SK-N-SH treated with all-trans-retinoic acid at 6 μM for 48 hours (cell line): ENCODE results near the gene TGFBR2.

Experiments
- ATAC-seq: fragments of 200-7000 bp; cut with Tn5 transposase; 3 replicates; pipeline ENCODE4 v1.9.1; 2020; ENCODE audit warnings: mild to moderate bottlenecking, moderate library complexity
- ARNTL ChIP-seq: fragments of 450-650 bp; formaldehyde crosslinking; IDR thresholded peaks from 2 replicates; pipeline ENCODE4 v1.5.0; 2020; ENCODE audit warnings: low read depth, mild to moderate bottlenecking, moderate library complexity, borderline replicate concordance
- BACH2 ChIP-seq: fragments of 250-450 bp; sonication (Bioruptor Pico); IDR thresholded peaks from 2 replicates; pipeline ENCODE4 v1.9.0; 2021; ENCODE audit warnings: mild to moderate bottlenecking, borderline replicate concordance
- CSDC2 ChIP-seq: fragments of 250-450 bp; sonication (Bioruptor Pico); IDR thresholded peaks from 2 replicates; pipeline ENCODE4 v1.5.0; 2020; ENCODE audit warnings: mild to moderate bottlenecking, moderate library complexity
- ESRRG ChIP-seq: fragments of 250-450 bp; sonication (Bioruptor Pico); IDR thresholded peaks from 2 replicates; pipeline ENCODE4 v1.6.1; 2021; ENCODE audit warnings: mild to moderate bottlenecking
- GLIS3 ChIP-seq: fragments of 250-450 bp; sonication (Bioruptor Pico); IDR thresholded peaks from 2 replicates; pipeline ENCODE4 v1.5.0; 2020; ENCODE audit warnings: mild to moderate bottlenecking, moderate library complexity
- OSR1 ChIP-seq: fragments of 250-450 bp; sonication (Bioruptor Pico); IDR thresholded peaks from 2 replicates; pipeline ENCODE4 v1.8.0; 2022; ENCODE audit warnings: moderate library complexity, mild to moderate bottlenecking, inconsistent platforms
- PPARA ChIP-seq: fragments of 250-450 bp; sonication (Bioruptor Pico); IDR thresholded peaks from 2 replicates; pipeline ENCODE4 v1.5.0; 2020; ENCODE audit warnings: mild to moderate bottlenecking, borderline replicate concordance
- RARB ChIP-seq: fragments of 250-450 bp; sonication (Bioruptor Pico); IDR thresholded peaks from 2 replicates; pipeline ENCODE4 v1.8.0; 2021; ENCODE audit warnings: mild to moderate bottlenecking, moderate library complexity
- SNAI2 ChIP-seq: fragments of 250-450 bp; sonication (Bioruptor Pico); IDR thresholded peaks from 2 replicates; pipeline ENCODE4 v1.5.0; 2020; ENCODE audit warnings: mild to moderate bottlenecking, moderate library complexity
- TOX ChIP-seq: fragments of 250-450 bp; sonication (Bioruptor Pico); IDR thresholded peaks from 2 replicates; pipeline ENCODE4 v1.8.0; 2021; ENCODE audit warnings: mild to moderate bottlenecking, moderate library complexity, borderline replicate concordance
- ZC3H10 ChIP-seq: fragments of 250-450 bp; sonication (Bioruptor Pico); IDR thresholded peaks from 2 replicates; pipeline ENCODE4 v1.5.1; 2021; ENCODE audit warnings: mild to moderate bottlenecking, moderate library complexity
- ZFP30 ChIP-seq: fragments of 450-650 bp; formaldehyde crosslinking; IDR thresholded peaks from 2 replicates; pipeline ENCODE4 v1.5.0; 2022; ENCODE audit warnings: mild to moderate bottlenecking, moderate library complexity
- ZNF565 ChIP-seq: fragments of 450-650 bp; formaldehyde crosslinking; conservative IDR thresholded peaks from 2 replicates; pipeline ENCODE4 v1.5.0; 2020; ENCODE audit warnings: low read depth, mild to moderate bottlenecking, moderate library complexity
- ZNF70 ChIP-seq: fragments of 450-650 bp; formaldehyde crosslinking; IDR thresholded peaks from 2 replicates; pipeline ENCODE4 v1.5.0; 2020; ENCODE audit warnings: mild to moderate bottlenecking, moderate library complexity
- ZNF8 ChIP-seq: fragments of 450-650 bp; formaldehyde crosslinking; IDR thresholded peaks from 2 replicates; pipeline ENCODE4 v1.5.0; 2020; ENCODE audit warnings: mild to moderate bottlenecking, moderate library complexity
- TF ChIP-seq, protein P1 (sequence below): fragments of 250-450 bp; sonication (Bioruptor Pico); IDR thresholded peaks from 2 replicates; pipeline ENCODE4 v1.5.1; 2021; ENCODE audit warnings: mild to moderate bottlenecking, moderate library complexity
- TF ChIP-seq, protein P2 (sequence below): fragments of 250-450 bp; sonication (Bioruptor Pico); IDR thresholded peaks from 2 replicates; pipeline ENCODE4 v1.5.0; 2020; ENCODE audit warnings: mild to moderate bottlenecking, moderate library complexity
- TF ChIP-seq, protein P3 (sequence below): fragments of 250-450 bp; sonication (Bioruptor Pico); IDR thresholded peaks from 2 replicates; pipeline ENCODE4 v1.8.0; 2020; ENCODE audit warnings: mild to moderate bottlenecking, moderate library complexity, borderline replicate concordance
- TF ChIP-seq, protein P4 (sequence below): fragments of 250-450 bp; sonication (Bioruptor Pico); IDR thresholded peaks from 2 replicates; pipeline ENCODE4 v1.5.1; 2020; ENCODE audit warnings: low read depth, mild to moderate bottlenecking, moderate library complexity

TGFBR2 gene

DNA sequence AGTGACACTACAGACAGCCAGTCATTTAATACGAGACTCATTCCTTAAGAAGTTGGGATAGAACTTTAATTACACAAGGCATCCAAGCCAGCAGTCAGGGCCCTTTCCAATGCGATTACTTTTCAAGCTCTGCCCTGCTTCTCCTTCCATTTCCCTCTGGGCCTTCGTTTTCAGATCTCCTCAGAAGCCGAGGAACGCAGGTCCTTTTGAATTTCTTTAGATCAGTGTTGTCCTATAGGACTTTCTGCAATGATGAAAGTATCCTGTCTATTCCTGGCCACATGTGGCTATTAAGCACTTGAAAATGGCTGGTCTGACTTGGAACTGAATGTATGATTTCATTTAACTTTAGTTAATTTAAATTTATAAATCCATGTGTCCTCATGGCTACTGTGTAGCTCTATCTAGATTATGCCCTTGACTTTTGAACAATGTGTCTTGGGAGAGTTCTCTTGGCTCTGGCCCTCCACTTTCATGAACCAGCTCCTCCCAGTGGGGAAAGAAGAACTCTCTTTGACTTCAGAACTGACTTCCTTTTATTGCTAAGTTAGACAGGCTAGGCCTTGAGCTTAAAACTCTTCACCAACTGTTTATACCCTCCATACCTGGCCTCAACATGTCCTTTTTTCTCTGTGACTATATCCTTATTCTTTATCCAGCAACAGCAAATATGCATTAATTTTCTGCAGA lies 22.6 kb downstream of the TGFBR2 start:
- 0 out of 3 replicates have a peak, but pooled peaks have one; percentile 23 for ATAC-seq

DNA sequence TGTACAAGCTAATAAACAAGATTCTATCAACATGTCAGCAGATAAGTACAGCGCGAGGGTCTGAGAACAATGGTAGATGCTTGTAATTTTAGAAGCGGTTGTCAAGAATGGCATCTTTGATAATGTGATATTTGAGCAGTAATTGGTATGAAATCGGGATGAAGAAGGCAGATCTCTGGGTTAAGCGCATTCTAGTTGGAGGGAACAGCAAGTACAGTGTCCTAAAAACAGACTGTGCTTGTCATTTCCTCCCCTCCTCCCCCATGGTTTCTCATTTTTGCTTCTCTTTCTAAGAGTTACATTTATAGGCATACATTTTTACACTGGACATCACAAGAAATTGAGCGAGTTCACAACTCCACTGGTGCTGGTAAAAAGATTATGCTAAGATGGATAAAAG lies 23.3 kb downstream of the TGFBR2 start:
- ATAC-seq = no peak
- no peak for TF ChIP-seq ZC3H10 (CRISPR knock-in tag)
- no peak for TF ChIP-seq CSDC2
- TF ChIP-seq, protein P1, sequence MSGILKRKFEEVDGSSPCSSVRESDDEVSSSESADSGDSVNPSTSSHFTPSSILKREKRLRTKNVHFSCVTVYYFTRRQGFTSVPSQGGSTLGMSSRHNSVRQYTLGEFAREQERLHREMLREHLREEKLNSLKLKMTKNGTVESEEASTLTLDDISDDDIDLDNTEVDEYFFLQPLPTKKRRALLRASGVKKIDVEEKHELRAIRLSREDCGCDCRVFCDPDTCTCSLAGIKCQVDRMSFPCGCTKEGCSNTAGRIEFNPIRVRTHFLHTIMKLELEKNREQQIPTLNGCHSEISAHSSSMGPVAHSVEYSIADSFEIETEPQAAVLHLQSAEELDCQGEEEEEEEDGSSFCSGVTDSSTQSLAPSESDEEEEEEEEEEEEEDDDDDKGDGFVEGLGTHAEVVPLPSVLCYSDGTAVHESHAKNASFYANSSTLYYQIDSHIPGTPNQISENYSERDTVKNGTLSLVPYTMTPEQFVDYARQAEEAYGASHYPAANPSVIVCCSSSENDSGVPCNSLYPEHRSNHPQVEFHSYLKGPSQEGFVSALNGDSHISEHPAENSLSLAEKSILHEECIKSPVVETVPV = no peak
- TF ChIP-seq, protein P2, sequence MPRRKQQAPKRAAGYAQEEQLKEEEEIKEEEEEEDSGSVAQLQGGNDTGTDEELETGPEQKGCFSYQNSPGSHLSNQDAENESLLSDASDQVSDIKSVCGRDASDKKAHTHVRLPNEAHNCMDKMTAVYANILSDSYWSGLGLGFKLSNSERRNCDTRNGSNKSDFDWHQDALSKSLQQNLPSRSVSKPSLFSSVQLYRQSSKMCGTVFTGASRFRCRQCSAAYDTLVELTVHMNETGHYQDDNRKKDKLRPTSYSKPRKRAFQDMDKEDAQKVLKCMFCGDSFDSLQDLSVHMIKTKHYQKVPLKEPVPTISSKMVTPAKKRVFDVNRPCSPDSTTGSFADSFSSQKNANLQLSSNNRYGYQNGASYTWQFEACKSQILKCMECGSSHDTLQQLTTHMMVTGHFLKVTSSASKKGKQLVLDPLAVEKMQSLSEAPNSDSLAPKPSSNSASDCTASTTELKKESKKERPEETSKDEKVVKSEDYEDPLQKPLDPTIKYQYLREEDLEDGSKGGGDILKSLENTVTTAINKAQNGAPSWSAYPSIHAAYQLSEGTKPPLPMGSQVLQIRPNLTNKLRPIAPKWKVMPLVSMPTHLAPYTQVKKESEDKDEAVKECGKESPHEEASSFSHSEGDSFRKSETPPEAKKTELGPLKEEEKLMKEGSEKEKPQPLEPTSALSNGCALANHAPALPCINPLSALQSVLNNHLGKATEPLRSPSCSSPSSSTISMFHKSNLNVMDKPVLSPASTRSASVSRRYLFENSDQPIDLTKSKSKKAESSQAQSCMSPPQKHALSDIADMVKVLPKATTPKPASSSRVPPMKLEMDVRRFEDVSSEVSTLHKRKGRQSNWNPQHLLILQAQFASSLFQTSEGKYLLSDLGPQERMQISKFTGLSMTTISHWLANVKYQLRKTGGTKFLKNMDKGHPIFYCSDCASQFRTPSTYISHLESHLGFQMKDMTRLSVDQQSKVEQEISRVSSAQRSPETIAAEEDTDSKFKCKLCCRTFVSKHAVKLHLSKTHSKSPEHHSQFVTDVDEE (CRISPR knock-in tag) = no peak
- TF ChIP-seq ZNF70 (CRISPR knock-in tag) = no peak
- TF ChIP-seq OSR1 (CRISPR knock-in tag) = no peak
- no peak for TF ChIP-seq ARNTL (CRISPR knock-in tag)
- no peak for TF ChIP-seq ZFP30 (CRISPR knock-in tag)
- TF ChIP-seq GLIS3 (CRISPR knock-in tag) = no peak
- no peak for TF ChIP-seq RARB (CRISPR knock-in tag)
- TF ChIP-seq PPARA (CRISPR knock-in tag) = no peak
- TF ChIP-seq SNAI2 (CRISPR knock-in tag) = no peak
- TF ChIP-seq, protein P3, sequence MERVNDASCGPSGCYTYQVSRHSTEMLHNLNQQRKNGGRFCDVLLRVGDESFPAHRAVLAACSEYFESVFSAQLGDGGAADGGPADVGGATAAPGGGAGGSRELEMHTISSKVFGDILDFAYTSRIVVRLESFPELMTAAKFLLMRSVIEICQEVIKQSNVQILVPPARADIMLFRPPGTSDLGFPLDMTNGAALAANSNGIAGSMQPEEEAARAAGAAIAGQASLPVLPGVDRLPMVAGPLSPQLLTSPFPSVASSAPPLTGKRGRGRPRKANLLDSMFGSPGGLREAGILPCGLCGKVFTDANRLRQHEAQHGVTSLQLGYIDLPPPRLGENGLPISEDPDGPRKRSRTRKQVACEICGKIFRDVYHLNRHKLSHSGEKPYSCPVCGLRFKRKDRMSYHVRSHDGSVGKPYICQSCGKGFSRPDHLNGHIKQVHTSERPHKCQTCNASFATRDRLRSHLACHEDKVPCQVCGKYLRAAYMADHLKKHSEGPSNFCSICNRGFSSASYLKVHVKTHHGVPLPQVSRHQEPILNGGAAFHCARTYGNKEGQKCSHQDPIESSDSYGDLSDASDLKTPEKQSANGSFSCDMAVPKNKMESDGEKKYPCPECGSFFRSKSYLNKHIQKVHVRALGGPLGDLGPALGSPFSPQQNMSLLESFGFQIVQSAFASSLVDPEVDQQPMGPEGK (CRISPR knock-in tag) = no peak

More for the DNA sequence above, 22.6 kb downstream of the TGFBR2 start:
- TF ChIP-seq PPARA (CRISPR knock-in tag) = no peak
- TF ChIP-seq ARNTL (CRISPR knock-in tag) = no peak
- TF ChIP-seq ESRRG (CRISPR knock-in tag) = no peak
- no peak for TF ChIP-seq CSDC2
- no peak for TF ChIP-seq TOX (CRISPR knock-in tag)
- TF ChIP-seq ZFP30 (CRISPR knock-in tag) = no peak
- no peak for TF ChIP-seq ZNF8 (CRISPR knock-in tag)
- no peak for TF ChIP-seq SNAI2 (CRISPR knock-in tag)
- TF ChIP-seq ZNF565 (CRISPR knock-in tag) = no peak
- TF ChIP-seq RARB (CRISPR knock-in tag) = no peak
- TF ChIP-seq GLIS3 (CRISPR knock-in tag) = no peak
- TF ChIP-seq, protein P3 (CRISPR knock-in tag) = no peak
- no peak for TF ChIP-seq BACH2

DNA sequence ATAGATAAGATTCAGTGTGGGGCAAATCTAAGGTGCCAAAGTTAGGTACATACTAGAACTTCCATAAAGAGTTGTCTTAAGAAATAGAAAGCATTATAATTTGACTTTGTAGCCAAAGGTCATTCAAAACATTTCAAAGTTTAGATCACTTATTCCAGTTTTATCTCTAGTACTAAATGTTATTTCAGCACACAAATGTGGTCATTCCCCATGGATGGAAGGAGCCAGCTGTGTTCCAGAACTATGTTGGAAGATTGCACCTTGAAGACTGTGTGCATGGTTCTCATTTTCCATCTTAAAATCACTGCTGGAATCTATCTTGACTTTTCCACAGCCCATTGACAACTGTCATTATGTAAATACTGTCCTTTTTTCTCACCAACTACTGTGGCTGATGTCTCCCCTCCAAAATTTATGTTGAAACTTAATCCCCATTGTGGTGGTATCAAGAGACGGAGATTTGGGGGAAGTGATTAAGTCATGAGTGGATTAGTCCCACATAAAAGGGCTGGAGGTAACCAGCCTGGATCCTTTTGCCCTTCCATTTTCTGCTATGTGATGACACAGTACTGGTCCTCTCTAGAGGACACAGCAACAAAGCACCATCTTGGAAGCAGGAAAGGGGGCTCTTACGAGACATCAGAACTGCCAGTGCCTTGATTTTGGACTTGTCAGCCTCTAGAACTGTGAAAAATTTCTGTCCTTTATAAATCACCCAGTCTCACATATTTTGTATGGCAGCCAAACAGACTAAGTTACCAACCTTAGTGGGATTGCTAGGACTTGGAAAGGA lies 24.0 kb downstream of the TGFBR2 start:
- no peak for ATAC-seq

More for the DNA sequence above, 24.0 kb downstream of the TGFBR2 start:
- TF ChIP-seq, protein P4, sequence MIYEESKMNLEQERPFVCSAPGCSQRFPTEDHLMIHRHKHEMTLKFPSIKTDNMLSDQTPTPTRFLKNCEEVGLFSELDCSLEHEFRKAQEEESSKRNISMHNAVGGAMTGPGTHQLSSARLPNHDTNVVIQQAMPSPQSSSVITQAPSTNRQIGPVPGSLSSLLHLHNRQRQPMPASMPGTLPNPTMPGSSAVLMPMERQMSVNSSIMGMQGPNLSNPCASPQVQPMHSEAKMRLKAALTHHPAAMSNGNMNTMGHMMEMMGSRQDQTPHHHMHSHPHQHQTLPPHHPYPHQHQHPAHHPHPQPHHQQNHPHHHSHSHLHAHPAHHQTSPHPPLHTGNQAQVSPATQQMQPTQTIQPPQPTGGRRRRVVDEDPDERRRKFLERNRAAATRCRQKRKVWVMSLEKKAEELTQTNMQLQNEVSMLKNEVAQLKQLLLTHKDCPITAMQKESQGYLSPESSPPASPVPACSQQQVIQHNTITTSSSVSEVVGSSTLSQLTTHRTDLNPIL (CRISPR knock-in tag) = no peak
- TF ChIP-seq, protein P2 (CRISPR knock-in tag) = no peak
- TF ChIP-seq GLIS3 (CRISPR knock-in tag) = no peak
